NCI-H2029 (cell line): ENCODE measurements around the gene PDZK1IP1.

ENCODE experiments used
- DNase-seq: peaks from one replicate; lab custom pipeline; 2025; lab: John Stamatoyannopoulos, UW

PDZK1IP1 gene

DNA sequence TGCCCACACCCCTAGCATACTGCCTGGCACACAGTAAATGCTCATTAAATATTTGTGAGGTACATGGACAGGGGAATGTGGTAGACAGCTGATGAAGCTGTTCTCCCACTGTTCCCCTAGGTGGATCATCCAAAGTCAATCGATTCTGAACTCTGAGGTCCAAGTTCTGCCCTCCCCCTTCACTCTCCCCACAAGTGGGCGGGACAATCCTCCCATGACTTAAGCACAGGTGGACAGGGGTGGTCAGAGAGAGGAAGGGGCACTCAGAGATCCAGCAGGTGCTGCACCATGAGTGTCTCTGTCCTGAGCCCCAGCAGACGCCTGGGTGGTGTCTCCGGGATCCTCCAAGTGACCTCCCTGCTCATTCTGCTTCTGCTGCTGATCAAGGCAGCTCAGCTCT is 52.6 kb downstream of the PDZK1IP1 start, which contains the start of gene CYP4A22:
TSS of gene CYP4A22 (plus strand) at position 244 of the 400 bp plus-strand sequence. CDS start at position 289, 45 bp downstream.
- no peak for DNase-seq
